ENCODE results near the gene ELMO2.
"Not testable (repeated sequence)": the region's sequence is repeated elsewhere in the genome, so short reads cannot be mapped to it uniquely, and the experiment has no call there.

The ELMO2 gene

GRCh38 chr20:46406986-46407670 lies 713 bp upstream of the ELMO2 start:
- DNase-seq (ENCODE audit: low spot score) = peak; percentile 75

DNA sequence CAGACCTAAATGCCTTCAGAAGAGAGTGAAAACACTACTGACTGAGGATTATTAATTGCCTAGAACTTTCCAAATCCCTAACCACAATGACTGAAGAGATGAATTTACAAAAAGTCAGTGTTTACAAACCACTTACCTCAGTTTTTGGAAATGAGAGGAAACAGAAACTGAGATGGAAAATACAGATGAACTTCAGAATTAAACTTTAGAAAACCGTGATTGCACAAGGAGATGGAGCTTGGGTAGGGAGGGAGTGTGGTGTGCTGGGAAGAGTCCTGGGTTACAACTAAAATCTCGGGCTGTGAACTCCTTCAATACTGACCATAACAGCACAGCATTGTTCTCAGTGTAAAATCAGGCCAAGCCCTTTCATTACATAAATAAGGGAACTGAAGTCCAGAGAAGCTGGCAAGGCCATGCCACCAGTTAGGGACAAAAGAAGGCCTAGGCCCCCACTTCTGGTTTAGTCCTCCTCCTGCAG lies 4.0 kb downstream of the ELMO2 start:
- no peak for DNase-seq (ENCODE audit: low spot score)

DNA sequence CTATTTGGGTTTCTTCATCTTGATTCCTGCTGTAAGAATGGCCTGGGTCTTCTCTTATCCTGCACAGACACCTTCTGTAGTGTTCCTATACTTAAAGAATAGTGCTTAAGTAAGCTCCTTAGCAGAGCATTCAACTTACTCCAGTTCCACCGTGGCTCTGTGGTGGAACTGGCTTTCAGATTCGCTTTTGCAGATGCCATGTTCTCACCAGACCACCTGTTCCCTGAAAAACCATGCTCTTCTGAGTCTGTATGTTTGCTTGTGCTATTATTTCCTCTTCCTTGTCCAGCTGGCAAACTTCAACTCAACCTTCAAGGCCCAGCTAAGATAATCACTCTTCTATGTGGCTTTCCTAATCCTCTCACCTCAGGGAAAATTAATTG lies 4.9 kb downstream of the ELMO2 start:
- no peak for DNase-seq (ENCODE audit: low spot score)

GRCh38 chr20:46400828-46401477 lies 5.5 kb downstream of the ELMO2 start:
- no peak for DNase-seq (ENCODE audit: low spot score)

GRCh38 chr20:46400253-46400652 lies 6.2 kb downstream of the ELMO2 start:
- DNase-seq (ENCODE audit: low spot score) = no peak

DNA sequence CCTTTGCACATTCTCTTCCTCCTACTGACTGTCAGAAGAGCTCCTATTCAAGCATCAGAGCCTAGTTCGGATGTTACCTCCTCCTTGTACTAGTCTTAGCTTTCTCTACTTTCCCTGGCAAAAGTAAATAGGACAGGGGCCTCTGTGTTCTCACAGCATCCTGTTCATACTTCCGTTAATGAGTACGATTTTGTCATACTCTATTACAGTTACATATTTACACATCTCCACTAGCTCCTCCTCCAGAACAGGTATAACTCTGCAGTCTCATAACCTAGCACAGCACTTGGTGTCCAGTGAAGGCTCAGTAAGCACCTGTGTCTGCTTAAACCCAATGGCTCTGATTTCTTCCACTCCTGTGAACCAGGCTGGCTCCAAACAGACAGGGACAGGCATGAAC lies 7.0 kb downstream of the ELMO2 start:
- no peak for DNase-seq (ENCODE audit: low spot score)

- no peak for DNase-seq (ENCODE audit: low spot score)
Measured at GRCh38 chr20:46398963-46399362, 7.5 kb downstream of the ELMO2 start.

DNA sequence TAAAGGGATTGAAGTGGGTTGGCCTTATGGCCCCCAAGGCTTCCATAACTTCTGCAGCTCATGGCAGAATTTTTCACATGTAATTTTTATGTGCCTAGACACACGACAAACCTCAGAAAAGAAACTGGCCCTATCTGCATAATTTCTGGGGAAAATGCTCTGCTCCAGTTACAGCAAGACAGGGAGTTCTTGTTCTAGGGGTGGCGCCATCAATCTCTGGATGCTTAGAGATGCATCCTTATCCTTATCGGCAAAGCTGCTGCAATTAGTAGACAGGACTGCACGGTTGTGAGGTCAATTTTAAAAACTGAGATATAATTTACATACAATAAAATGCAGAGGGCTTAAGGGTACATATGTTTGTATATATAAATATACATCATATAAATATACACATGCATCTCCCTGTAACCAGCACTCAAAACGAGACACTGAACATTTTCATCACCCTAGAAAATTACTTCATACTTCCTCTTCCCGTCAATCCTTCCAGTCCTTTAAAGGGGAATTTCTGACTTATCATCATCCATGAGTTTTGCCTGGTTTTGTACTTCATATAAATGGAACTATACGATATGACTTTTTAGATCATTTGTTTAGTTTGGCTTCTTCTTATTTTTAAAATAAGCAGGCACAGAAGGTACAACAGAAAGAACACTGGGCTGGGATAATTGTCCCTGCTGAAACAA lies 10.2 kb downstream of the ELMO2 start:
- no peak for DNase-seq (ENCODE audit: low spot score)

GRCh38 chr20:46394872-46395760 lies 11.3 kb downstream of the ELMO2 start:
- DNase-seq (ENCODE audit: low spot score) = no peak

DNA sequence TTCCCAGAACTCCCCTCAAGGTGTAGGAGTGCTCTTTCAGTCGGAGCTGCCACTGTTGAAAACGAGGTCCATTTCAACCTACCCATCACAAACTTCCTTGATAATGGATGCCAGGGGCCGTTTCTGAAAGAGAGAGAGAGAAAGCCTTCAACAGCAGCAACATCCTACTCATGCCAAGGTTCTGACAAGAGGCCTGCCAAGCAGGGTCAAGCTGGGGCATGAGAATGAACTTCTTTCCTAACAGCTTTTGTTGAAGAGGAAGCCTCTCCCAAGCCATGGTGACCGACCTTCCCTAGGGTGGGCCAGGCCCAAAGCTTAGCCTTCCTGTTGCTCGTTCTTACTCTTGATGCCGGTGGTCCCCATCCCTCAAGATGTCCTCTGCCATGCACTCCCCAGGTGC lies 12.4 kb downstream of the ELMO2 start:
- DNase-seq (ENCODE audit: low spot score) = no peak

GRCh38 chr20:46388937-46389336 lies 17.5 kb downstream of the ELMO2 start:
- DNase-seq (ENCODE audit: low spot score) = no peak

DNA sequence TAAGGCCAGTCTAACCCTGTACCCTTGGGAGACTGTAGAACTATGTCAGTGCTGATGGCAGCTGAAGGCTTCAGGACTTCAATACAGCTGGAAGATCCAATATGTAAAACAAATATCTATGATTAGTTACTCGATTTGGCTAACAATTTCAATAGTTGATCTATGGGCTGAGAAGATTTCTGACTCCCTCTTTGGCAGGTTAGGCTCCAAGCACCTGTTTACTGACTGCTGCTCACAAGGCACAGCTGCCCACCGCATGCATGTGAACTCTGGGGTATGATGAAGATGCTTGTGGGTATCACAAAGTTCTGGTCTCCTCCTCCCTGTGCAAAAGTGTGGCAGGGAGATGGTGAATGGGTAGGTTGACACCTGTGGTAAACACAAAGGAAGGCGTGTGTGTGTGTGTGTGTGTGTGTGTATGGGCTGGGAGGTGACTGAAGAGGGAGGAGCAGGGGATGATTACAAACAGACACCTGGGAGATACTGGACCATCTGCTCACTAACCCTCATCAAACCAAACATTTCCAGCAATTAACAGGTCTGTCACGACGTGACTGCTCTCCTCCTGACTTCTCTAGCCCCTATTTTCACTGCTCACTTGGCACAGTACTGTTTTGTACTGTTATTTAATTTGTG lies 18.1 kb downstream of the ELMO2 start:
- DNase-seq (ENCODE audit: low spot score) = no peak

DNA sequence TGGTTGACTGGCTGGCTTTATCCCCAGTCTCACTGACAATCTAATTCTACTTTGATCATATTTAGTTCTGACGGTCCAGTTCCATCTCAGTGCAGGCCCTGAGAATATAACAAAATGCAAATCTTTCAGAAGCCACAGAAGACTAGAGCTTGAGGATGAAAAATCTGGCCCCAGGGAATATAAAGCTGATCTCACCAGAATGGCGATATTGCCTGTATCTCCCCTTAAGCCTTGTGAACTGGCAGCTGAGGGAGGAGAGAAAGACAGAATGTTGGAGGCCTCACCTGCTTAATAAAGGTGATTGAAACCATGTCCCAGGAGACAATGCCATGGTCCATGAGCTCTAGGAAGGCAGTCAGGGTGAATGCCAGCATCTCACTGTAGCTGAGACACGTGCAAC lies 19.4 kb downstream of the ELMO2 start:
- not testable (repeated sequence) for DNase-seq (ENCODE audit: low spot score)

DNA sequence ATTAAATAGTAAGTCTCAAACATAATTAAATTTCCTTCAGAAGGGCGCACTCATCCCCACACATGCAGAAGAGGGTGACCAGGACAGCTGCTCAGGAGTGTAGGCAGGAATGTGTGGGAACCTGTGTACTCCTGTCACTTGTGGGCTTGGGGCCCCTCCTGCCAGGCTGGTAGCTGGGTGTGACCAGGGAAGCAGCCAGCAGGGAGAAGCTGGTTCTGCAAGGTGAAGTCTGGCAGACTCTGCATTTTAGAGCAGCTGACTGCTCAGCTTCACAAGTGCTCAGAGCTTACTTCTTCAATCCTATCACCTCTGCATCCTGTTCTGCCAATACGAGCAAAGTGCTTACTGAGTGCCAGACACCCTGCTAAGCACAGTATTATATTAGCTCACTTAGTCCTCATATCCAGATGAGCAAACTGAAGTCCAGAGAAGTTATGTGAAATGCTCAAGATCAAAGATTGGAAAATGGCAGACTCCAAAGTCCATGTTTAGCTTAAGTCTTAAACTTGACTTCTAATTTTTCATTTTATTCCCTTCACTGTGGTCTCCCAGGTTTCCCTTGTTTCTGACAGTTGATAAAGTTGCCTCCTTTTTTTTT lies 27.9 kb downstream of the ELMO2 start:
- DNase-seq (ENCODE audit: low spot score) = no peak

GRCh38 chr20:46377518-46377917 lies 28.9 kb downstream of the ELMO2 start:
- no peak for DNase-seq (ENCODE audit: low spot score)

- no peak for DNase-seq (ENCODE audit: low spot score)
Measured at GRCh38 chr20:46376196-46376785, 30.1 kb downstream of the ELMO2 start.

GRCh38 chr20:46375771-46376170 lies 30.6 kb downstream of the ELMO2 start:
- DNase-seq (ENCODE audit: low spot score) = peak; percentile 77

DNA sequence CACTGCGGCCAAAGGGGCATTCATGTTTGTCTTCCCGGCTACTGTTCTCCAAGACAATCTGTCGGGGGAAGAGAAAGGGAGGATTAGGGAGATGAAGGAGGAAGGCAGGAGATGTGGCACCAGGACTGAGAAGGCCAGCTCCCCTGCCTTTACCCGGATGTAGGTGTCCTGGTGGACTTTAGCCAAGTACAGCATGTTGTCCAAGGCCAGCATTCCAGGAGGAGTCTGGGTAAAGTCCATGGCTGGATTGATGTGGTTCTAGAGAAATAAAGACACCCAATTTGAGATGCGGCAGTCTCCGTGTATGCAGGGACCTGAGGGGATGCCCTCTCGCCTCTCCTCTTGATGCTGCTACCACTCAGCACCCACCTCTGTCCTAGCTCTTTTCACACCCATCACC lies 32.0 kb downstream of the ELMO2 start:
- no peak for DNase-seq (ENCODE audit: low spot score)

DNA sequence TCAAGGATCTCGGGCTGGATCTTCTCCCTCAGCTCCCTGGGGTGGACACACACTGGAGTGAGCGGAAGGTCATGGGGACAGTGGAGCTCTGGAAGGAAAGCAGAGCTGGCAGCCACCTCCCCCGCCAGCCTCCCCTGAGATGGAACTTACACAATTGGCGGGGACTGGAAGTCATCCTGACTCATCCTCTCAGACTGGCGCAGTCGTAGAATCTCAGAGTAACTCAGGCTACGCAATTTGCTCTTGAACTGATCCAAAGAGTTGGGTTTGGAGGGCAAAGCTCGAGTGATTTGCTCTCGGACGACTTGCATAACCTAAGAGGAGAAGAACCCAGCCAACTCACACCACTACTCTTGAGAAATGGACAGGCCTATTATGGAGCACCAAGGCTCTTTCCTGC lies 34.8 kb downstream of the ELMO2 start:
- no peak for DNase-seq (ENCODE audit: low spot score)

GRCh38 chr20:46368902-46369268 lies 37.5 kb downstream of the ELMO2 start:
- peak; percentile 38 for DNase-seq (ENCODE audit: low spot score)
